ACC112 (cell line): ENCODE results near the gene HDGF.

Experiments
- H2AFZ ChIP-seq: fragments of 200-600 bp; sonication (generic); one replicate; pipeline ENCODE4 v1.6.0; 2017; ENCODE audit warnings: antibody characterized with exemption, low read length; ENCODE audit not compliant: unreplicated experiment
- H3K27ac ChIP-seq: fragments of 200-600 bp; sonication (generic); 2 replicates; pipeline ENCODE4 v1.5.1; 2014; ENCODE audit warnings: low read depth, mild to moderate bottlenecking, antibody characterized with exemption, low read length, moderate library complexity
- H3K27me3 ChIP-seq: fragments of 200-600 bp; sonication (generic); 2 replicates; pipeline ENCODE4 v1.6.1; 2014; ENCODE audit warnings: mild to moderate bottlenecking, antibody characterized with exemption, low read length, moderate library complexity, mixed read lengths; ENCODE audit not compliant: insufficient read depth
- H3K36me3 ChIP-seq: fragments of 200-600 bp; sonication (generic); 2 replicates; pipeline ENCODE4 v1.6.1; 2016; ENCODE audit warnings: mild to moderate bottlenecking, antibody characterized with exemption, low read length, moderate library complexity, mixed read lengths; ENCODE audit not compliant: insufficient read depth
- H3K4me1 ChIP-seq: fragments of 200-600 bp; sonication (generic); one replicate; pipeline ENCODE4 v1.6.1; 2016; ENCODE audit warnings: low read length, mixed read lengths; ENCODE audit not compliant: insufficient read depth, unreplicated experiment, control insufficient read depth
- H3K4me3 ChIP-seq: fragments of 200-600 bp; sonication (generic); 2 replicates; pipeline ENCODE4 v1.5.1; 2014; ENCODE audit warnings: mild to moderate bottlenecking, low read depth, low read length
- H3K79me2 ChIP-seq: fragments of 200-600 bp; sonication (generic); one replicate; pipeline ENCODE4 v1.6.0; 2016; ENCODE audit warnings: low read length; ENCODE audit not compliant: control insufficient read depth, unreplicated experiment, insufficient read depth

The HDGF gene

GRCh38 chr1:156705321-156705917 lies 46.1 kb downstream of the HDGF start, which contains the start of gene CRABP2:
CRABP2 (minus strand) TSS chr1:156705583; CDS start chr1:156705446, 137 bp downstream.
- H3K27me3 ChIP-seq, result no peaks in the 10 kb centered on the region
- H2AFZ ChIP-seq, result peak within 1 kb of the TSS; percentile 27

GRCh38 chr1:156704930-156705320 lies 46.5 kb downstream of the HDGF start:
- no peaks in the 10 kb centered on the region for H3K79me2 ChIP-seq
- H2AFZ ChIP-seq, result peak overlapping the region; percentile 18
- no peaks in the 10 kb centered on the region for H3K27me3 ChIP-seq
- H3K4me1 ChIP-seq, result peaks cover 44% of the 10 kb centered on the region
- peak overlapping the region; percentile 71 for H3K4me3 ChIP-seq
- H3K27ac ChIP-seq, result no peak overlapping the region
- no peaks in the 10 kb centered on the region for H3K36me3 ChIP-seq

More at GRCh38 chr1:156705321-156705917, 46.1 kb downstream of the HDGF start, which contains the start of gene CRABP2:
- Histone ChIP-seq H3K79me2 (no peaks in the 10 kb centered on the region), H3K36me3 (no peaks in the 10 kb centered on the region), H3K4me1 (peaks cover 49% of the 10 kb centered on the region), H3K4me3 (peak within 1 kb of the TSS; percentile 71), H3K27ac (no peak within 1 kb of the TSS)

- H3K79me2 ChIP-seq, result no peaks in the 10 kb centered on the region
- peaks cover 37% of the 10 kb centered on the region for H3K4me1 ChIP-seq
- H2AFZ ChIP-seq, result no peak overlapping the region
- peak overlapping the region; percentile 71 for H3K4me3 ChIP-seq
- no peak overlapping the region for H3K27ac ChIP-seq
- no peaks in the 10 kb centered on the region for H3K36me3 ChIP-seq
- H3K27me3 ChIP-seq, result no peaks in the 10 kb centered on the region
Measured at GRCh38 chr1:156704166-156704711, 47.2 kb downstream of the HDGF start.

GRCh38 chr1:156703741-156704140 lies 47.7 kb downstream of the HDGF start:
- Histone ChIP-seq H3K27me3 (no peaks in the 10 kb centered on the region), H3K4me3 (peak overlapping the region; percentile 0; the same call in 1 of the 2 replicates), H3K36me3 (no peaks in the 10 kb centered on the region), H3K27ac (no peak overlapping the region), H3K4me1 (peaks cover 33% of the 10 kb centered on the region), H3K79me2 (no peaks in the 10 kb centered on the region), H2AFZ (no peak overlapping the region)

GRCh38 chr1:156703336-156703735 lies 48.1 kb downstream of the HDGF start:
- Histone ChIP-seq H3K27me3 (no peaks in the 10 kb centered on the region), H3K4me3 (peak overlapping the region; percentile 0; the same call in 1 of the 2 replicates), H2AFZ (no peak overlapping the region), H3K36me3 (no peaks in the 10 kb centered on the region), H3K79me2 (no peaks in the 10 kb centered on the region), H3K4me1 (peaks cover 29% of the 10 kb centered on the region), H3K27ac (no peak overlapping the region)

- Histone ChIP-seq H2AFZ (no peak overlapping the region), H3K36me3 (no peaks in the 10 kb centered on the region), H3K79me2 (no peaks in the 10 kb centered on the region), H3K4me1 (peaks cover 8% of the 10 kb centered on the region), H3K27me3 (no peaks in the 10 kb centered on the region), H3K4me3 (no peak overlapping the region), H3K27ac (no peak overlapping the region)
Measured at GRCh38 chr1:156700736-156701531, 50.5 kb downstream of the HDGF start.

- Histone ChIP-seq H3K4me1 (no peaks in the 10 kb centered on the region), H3K27me3 (no peaks in the 10 kb centered on the region), H3K27ac (no peak overlapping the region), H2AFZ (no peak overlapping the region), H3K4me3 (no peak overlapping the region), H3K79me2 (no peaks in the 10 kb centered on the region), H3K36me3 (no peaks in the 10 kb centered on the region)
Measured at GRCh38 chr1:156698995-156699394, 52.5 kb downstream of the HDGF start.

- H3K27me3 ChIP-seq, result no peaks in the 10 kb centered on the region
- no peak overlapping the region for H3K27ac ChIP-seq
- no peaks in the 10 kb centered on the region for H3K4me1 ChIP-seq
Measured at GRCh38 chr1:156697481-156697880, 54.0 kb downstream of the HDGF start.

GRCh38 chr1:156696755-156697154 lies 54.7 kb downstream of the HDGF start:
- Histone ChIP-seq H3K36me3 (no peaks in the 10 kb centered on the region), H3K4me3 (no peak overlapping the region), H2AFZ (no peak overlapping the region), H3K27ac (no peak overlapping the region), H3K79me2 (no peaks in the 10 kb centered on the region), H3K4me1 (peaks cover 4% of the 10 kb centered on the region), H3K27me3 (no peaks in the 10 kb centered on the region)

More at GRCh38 chr1:156697481-156697880, 54.0 kb downstream of the HDGF start:
- Histone ChIP-seq H3K36me3 (no peaks in the 10 kb centered on the region), H2AFZ (no peak overlapping the region), H3K4me3 (no peak overlapping the region), H3K79me2 (no peaks in the 10 kb centered on the region)

GRCh38 chr1:156694690-156694962 lies 56.8 kb downstream of the HDGF start:
- no peak overlapping the region for H2AFZ ChIP-seq
- H3K4me3 ChIP-seq, result no peak overlapping the region
- H3K27ac ChIP-seq, result no peak overlapping the region
- no peaks in the 10 kb centered on the region for H3K79me2 ChIP-seq
- H3K36me3 ChIP-seq, result no peaks in the 10 kb centered on the region
- H3K4me1 ChIP-seq, result peaks cover 14% of the 10 kb centered on the region
- H3K27me3 ChIP-seq, result no peaks in the 10 kb centered on the region
